Psoas muscle (tissue), 8 donors: Measurements from ENCODE around the gene SEPTIN8. TPM values are rescaled to one million over a fixed set of nuclear protein-coding genes. Genes with fewer than 3 reads are reported as not detected.

Experiments
- ATAC-seq, 4 donors: fragments of 200-7000 bp; cut with Tn5 transposase; one replicate each; pipeline ENCODE4 v1.9.1; 2020; ENCODE audit warnings: moderate library complexity in 3 of 4, mild to moderate bottlenecking in 2 of 4
- DNase-seq, 2 donors: peaks; one replicate each; pipeline ENCODE4 v3.0.0-alpha.2; 2020
- H3K27ac ChIP-seq: fragments of 200-600 bp; one replicate; pipeline ENCODE4 v1.8.0; 2022
- H3K27me3 ChIP-seq, 3 donors: fragments of 200-600 bp in 1 of 3; one replicate each; pipeline versions ENCODE4 v1.6.1 to v1.8.0; 2013 to 2022; ENCODE audit warnings: low read length in 2 of 3, mild to moderate bottlenecking in 2 of 3, moderate library complexity in 1 of 3; ENCODE audit not compliant: insufficient read depth in 3 of 3
- H3K36me3 ChIP-seq, 2 donors: fragments of 200-600 bp in 1 of 2; one replicate each; pipeline versions ENCODE4 v1.6.1 to v1.8.0; 2013 to 2022; ENCODE audit warnings: low read depth in 1 of 2, mild to moderate bottlenecking in 1 of 2, moderate library complexity in 1 of 2; ENCODE audit not compliant: insufficient read depth in 1 of 2
- H3K4me1 ChIP-seq: fragments of 200-600 bp; one replicate; pipeline ENCODE4 v1.8.0; 2022
- H3K4me3 ChIP-seq: fragments of 200-600 bp; one replicate; pipeline ENCODE4 v1.8.0; 2022; ENCODE audit warnings: mild to moderate bottlenecking
- H3K9me3 ChIP-seq: fragments of 200-600 bp; one replicate; pipeline ENCODE4 v1.8.0; 2022
- CTCF ChIP-seq: fragments of 200-600 bp; IDR thresholded peaks from one replicate; pipeline ENCODE4 v1.8.0; 2022; ENCODE audit warnings: antibody characterized with exemption
- WGBS, 3 donors: extraction: QIAGEN DNeasy Blood & Tissue Kit; methylation state at CpG; one replicate each; pipeline versions ENCODE4 v1.1.6 to v1.1.7; 2013; 5-methylcytosine and 5-hydroxymethylcytosine counted together
- intact Hi-C, 2 donors: fragments of 100-400 bp; cut with DNase I; formaldehyde crosslinking; loops; one replicate each; pipeline versions ENCODE4 v1.11.0 to v1.14.2; 2022
- polyA plus RNA-seq, 3 donors: library from polyadenylated mRNA; stranded (reverse); fragments of 200-250 nt; gene quantifications; one replicate each; pipeline ENCODE4 v1.2.3, GENCODE V29; 2013
- total RNA-seq, 4 donors: library from RNA; stranded (reverse); fragmentation: NEBNext Ultra II Directional in 2 of 4; extraction: Animal tissue kit (Norgen Biotek cat#: 25700) in 2 of 4; gene quantifications; one replicate each; pipeline versions ENCODE4 v1.2.1 to v1.2.4, GENCODE V29; 2021 to 2023
- donor health status: healthy with polysubstance abuse.
- donor health status: DM: no; HTN: no; CAD: no; lungs with moderate emphysema.
- donor health status: Bipolar disorder and iron deficiency.
- donor health status: healthy.
- donor health status: DM: yes; HTN: yes; CAD: no.
- donor health status: DM: no; HTN: no; CAD: no.
- donor health status: DM: no; HTN: no; CAD: no.
- donor health status: DM: yes; HTN: yes; CAD: no.

Gene SEPTIN8
- total and polyA plus RNA-seq, 7 donors: 3.8 to 13.1 (median 9.2) TPM

DNA sequence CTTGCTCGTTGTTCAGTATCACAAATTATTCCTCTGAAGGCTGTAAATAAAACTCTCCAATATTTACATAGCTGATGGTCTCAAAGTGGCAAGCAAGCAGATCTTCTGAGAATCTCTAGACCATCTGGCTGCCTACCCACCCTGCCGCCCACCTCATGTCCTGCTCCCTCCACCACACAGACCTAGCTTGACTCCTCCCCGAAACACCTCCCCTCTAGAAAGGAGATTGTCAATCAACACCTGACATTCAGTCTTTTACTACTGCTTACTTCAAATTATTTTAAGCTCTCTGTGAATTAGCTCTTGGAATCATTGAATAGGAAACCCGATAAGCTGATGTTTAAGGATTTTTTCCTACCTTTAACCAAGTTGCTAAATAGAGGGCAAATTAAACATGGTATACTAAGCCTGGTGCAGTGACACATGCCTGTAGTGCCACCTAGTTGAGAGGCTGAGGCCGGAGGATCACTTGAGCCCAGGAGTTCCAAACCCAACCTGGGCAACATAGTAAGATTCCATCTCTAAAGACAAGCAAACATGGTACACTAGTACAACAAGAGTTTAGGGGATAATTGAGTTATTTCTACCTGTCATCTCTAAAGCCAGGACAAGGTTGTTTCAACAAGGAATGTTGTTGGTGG, 25.1 kb upstream of the SEPTIN8 start:
- H3K4me1 ChIP-seq: no peaks in the 10 kb centered on the region
- 85 to 89% (median 86%) methylated on average over 5 of the region's 5 CpGs for WGBS, 3 donors
- peaks cover 0 to 5% (median 0%) of the 10 kb centered on the region in 3 donors for H3K27me3 ChIP-seq
- no peak overlapping the region for H3K27ac ChIP-seq
- no peaks in the 10 kb centered on the region for H3K9me3 ChIP-seq
- no peaks in the 10 kb centered on the region for H3K36me3 ChIP-seq
- ATAC-seq (no peak), DNase-seq (no peak)
- intact Hi-C loops: no loop called here
- H3K4me3 ChIP-seq: no peak overlapping the region
- TF ChIP-seq CTCF: no peak

DNA sequence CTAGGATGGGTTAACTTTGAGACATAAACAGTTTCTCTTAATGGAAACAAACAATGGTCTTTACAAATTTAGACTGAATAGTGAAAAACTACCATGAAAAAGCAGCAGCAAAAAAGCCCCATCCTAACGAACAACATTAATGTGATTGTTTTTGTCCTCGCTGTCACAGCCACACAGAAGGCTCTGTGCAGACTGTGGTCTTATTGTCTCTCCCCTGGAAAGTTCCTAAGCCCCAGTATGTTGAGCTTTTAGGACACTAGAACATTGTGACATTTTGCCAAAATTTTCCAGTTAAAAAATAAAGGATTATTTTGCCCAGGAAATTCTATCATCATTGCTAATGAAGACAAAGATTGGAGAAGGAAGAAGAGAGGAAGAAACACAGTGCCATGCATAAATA, 23.5 kb upstream of the SEPTIN8 start:
- Histone ChIP-seq H3K9me3 (no peaks in the 10 kb centered on the region), H3K4me1 (no peaks in the 10 kb centered on the region), H3K36me3 (no peaks in the 10 kb centered on the region), H3K4me3 (no peak overlapping the region), H3K27ac (no peak overlapping the region), H3K27me3 (peaks cover 0 to 4% (median 0%) of the 10 kb centered on the region in 3 donors)
- TF ChIP-seq CTCF: no peak
- WGBS, 3 donors: 56 to 83% (median 62%) methylated on average over 2 of the region's 2 CpGs
- DNase-seq (no peak), ATAC-seq (no peak)
- intact Hi-C loops: no loop called here

DNA sequence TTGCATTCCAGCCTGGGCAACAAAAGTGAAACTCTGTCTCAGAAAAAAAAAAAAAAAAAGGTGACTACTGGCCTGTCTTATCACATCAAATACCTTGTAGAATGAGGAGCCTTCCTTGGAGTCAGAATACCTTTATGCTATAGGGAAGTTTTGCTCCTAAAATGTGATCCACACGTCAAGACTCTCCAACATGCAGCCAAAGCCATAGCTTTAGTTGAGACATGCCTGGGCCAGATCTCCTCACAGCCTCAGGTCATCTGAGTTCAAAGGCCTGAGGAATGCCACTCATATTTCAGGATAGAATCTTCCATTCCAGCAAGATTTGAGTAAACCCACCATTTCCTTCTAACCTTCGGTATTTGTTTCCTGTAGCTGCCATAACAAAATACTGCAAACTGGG, 22.4 kb upstream of the SEPTIN8 start:
- no peaks in the 10 kb centered on the region for H3K4me1 ChIP-seq
- H3K27me3 ChIP-seq: peaks cover 0 to 4% (median 0%) of the 10 kb centered on the region in 3 donors
- H3K27ac ChIP-seq: no peak overlapping the region
- TF ChIP-seq CTCF: no peak
- WGBS, 3 donors: 77 to 83% (median 79%) methylated on average over 2 of the region's 2 CpGs
- no peak overlapping the region for H3K4me3 ChIP-seq
- no peaks in the 10 kb centered on the region for H3K9me3 ChIP-seq
- intact Hi-C loops: no loop called here
- H3K36me3 ChIP-seq: no peaks in the 10 kb centered on the region
- no peak for DNase-seq
- ATAC-seq: no peak

DNA sequence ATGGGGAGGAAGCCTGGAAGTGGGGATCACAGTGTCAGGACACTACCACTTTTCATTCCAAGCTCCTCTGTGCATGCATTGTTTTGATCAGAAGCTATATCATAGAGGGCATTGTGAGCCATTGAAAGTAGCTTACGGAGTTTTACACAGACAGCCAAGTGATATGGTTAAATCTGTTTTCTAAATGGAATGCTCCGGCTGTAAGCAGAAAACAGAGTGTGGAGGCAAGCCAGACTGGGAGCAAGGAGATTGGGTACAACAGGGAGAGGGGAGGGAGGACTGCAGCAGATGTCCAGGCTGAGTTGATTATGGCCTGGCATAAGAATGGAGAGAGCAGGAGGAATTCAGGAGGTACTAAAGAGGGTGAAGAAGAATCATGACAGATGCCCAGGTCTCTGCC, 20.6 kb upstream of the SEPTIN8 start:
- H3K4me3 ChIP-seq: no peak overlapping the region
- no peaks in the 10 kb centered on the region for H3K27me3 ChIP-seq
- no peak for TF ChIP-seq CTCF
- H3K4me1 ChIP-seq: no peaks in the 10 kb centered on the region
- no peaks in the 10 kb centered on the region for H3K9me3 ChIP-seq
- WGBS, 3 donors: 44 to 51% (median 47%) methylated on average over 2 of the region's 2 CpGs
- no peaks in the 10 kb centered on the region for H3K36me3 ChIP-seq
- ATAC-seq: no peak
- DNase-seq: no peak
- intact Hi-C loops: no loop called here
- no peak overlapping the region for H3K27ac ChIP-seq

- DNase-seq (no peak), ATAC-seq (no peak)
- H3K4me3 ChIP-seq: no peak overlapping the region
- H3K27me3 ChIP-seq: peaks cover 0 to 7% (median 0%) of the 10 kb centered on the region in 3 donors
- no peaks in the 10 kb centered on the region for H3K36me3 ChIP-seq
- H3K9me3 ChIP-seq: no peaks in the 10 kb centered on the region
- 91 to 98% (median 96%) methylated on average over 3 of the region's 3 CpGs for WGBS, 3 donors
- intact Hi-C loops: no loop called here
- no peak for TF ChIP-seq CTCF
- no peak overlapping the region for H3K27ac ChIP-seq
- no peaks in the 10 kb centered on the region for H3K4me1 ChIP-seq
Measured at GRCh38 chr5:132791026-132791425, 14.0 kb upstream of the SEPTIN8 start.
